B cell (primary cell): ENCODE results near the gene EHD3.

Source experiments
- EZH2 ChIP-seq: IDR thresholded peaks from 2 replicates; pipeline ENCODE4 v1.6.1; 2012; ENCODE audit warnings: borderline replicate concordance, low read depth, mild to moderate bottlenecking, moderate library complexity, low read length; ENCODE audit not compliant: insufficient read depth, poor library complexity, severe bottlenecking
- TF ChIP-seq, protein P1 (sequence below): fragments of 200-600 bp; IDR thresholded peaks from one replicate; pipeline ENCODE4 v1.8.0; 2022; ENCODE audit warnings: antibody characterized with exemption, mild to moderate bottlenecking

DNA sequence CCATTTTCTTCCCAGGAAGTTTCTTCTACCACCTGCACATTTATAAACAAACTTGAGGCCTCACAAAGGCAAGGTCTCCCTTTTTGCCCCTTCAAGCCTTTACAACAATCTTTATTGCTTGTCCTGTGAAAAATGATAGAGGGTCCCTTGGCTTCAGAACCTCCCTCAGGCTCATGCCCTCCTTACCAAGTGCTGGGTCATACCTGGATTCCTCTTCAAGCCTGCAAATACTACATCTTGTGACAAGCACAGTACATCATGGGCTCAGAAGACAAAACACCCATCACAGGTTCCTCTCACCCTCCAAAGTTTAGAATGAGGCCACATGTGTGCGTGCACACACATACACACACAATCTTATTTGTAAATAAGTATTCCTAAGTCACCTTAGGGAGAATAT lies 25.7 kb upstream of the EHD3 start:
- TF ChIP-seq EZH2, result no peak
- TF ChIP-seq, protein P1, sequence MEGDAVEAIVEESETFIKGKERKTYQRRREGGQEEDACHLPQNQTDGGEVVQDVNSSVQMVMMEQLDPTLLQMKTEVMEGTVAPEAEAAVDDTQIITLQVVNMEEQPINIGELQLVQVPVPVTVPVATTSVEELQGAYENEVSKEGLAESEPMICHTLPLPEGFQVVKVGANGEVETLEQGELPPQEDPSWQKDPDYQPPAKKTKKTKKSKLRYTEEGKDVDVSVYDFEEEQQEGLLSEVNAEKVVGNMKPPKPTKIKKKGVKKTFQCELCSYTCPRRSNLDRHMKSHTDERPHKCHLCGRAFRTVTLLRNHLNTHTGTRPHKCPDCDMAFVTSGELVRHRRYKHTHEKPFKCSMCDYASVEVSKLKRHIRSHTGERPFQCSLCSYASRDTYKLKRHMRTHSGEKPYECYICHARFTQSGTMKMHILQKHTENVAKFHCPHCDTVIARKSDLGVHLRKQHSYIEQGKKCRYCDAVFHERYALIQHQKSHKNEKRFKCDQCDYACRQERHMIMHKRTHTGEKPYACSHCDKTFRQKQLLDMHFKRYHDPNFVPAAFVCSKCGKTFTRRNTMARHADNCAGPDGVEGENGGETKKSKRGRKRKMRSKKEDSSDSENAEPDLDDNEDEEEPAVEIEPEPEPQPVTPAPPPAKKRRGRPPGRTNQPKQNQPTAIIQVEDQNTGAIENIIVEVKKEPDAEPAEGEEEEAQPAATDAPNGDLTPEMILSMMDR, result no peak
